ENCODE results near the gene SDR9C7.
"Not testable (repeated sequence)": the region's sequence is repeated elsewhere in the genome, so short reads cannot be mapped to it uniquely, and the experiment has no call there.

SDR9C7 gene

GRCh38 chr12:56933826-56934625, at the start of gene SDR9C7:
Gene SDR9C7, minus strand, starts transcription at chr12:56934408. Its CDS starts 147 bp downstream, at chr12:56934261.
- FAIRE-seq, result no peak

GRCh38 chr12:56983386-56983785, 49.2 kb upstream of the SDR9C7 start:
- no peak for FAIRE-seq

DNA sequence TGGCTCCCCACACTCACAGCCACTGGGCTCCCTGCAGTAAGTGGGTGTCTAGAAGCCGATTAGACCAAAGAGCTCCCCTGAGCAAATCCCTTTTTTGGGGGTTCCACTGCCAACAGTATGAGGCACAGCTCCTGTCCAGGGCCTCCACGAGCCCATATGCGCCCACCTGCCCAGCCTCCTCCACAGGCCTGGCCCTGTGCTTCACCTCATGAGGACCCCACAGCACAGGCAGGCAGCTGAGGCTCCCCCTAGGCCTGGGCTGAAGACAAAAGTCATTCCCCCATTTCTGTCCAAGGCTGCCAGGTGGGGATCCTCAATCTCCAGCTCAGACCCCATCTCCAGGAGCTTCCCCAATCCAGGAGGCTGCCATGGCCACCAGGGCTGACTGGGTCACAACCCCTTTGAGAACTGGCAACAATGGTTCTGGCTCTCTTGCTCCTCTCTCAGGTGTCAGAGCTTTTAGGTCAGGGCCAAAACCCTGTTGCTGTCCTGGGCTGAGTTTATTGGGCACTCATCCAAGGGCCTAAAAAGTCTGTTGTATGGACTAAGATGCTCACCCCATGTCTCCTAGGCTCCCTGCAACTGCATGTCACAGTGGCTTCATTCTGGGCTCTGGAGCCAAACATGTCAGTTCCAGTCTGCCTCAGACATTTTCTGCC, 48.5 kb upstream of the SDR9C7 start:
- FAIRE-seq, result not testable (repeated sequence)

- no peak for FAIRE-seq
Measured at GRCh38 chr12:56980941-56981530, 46.8 kb upstream of the SDR9C7 start.

- FAIRE-seq, result no peak
Measured at GRCh38 chr12:56980268-56980667, 46.1 kb upstream of the SDR9C7 start.

DNA sequence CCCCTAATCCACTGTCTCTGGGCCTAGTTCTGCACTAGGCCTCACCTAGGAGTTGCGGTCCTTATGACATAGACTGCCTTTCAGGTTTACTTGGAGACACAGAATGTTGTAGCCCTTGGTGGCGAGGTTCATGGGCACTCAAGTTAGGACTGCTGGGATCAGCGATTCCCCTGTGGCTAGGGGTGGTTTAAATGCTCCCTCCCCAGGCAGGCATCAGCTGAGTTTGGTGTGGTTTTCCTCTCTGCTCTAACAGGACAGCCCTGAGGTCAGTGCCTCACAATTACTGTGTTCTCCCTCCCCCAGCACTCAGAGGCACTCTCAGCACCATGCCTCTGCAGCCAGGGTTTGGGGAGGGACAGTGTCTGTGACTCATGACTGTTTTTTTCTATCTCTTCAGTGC, 45.4 kb upstream of the SDR9C7 start:
- no peak for FAIRE-seq

DNA sequence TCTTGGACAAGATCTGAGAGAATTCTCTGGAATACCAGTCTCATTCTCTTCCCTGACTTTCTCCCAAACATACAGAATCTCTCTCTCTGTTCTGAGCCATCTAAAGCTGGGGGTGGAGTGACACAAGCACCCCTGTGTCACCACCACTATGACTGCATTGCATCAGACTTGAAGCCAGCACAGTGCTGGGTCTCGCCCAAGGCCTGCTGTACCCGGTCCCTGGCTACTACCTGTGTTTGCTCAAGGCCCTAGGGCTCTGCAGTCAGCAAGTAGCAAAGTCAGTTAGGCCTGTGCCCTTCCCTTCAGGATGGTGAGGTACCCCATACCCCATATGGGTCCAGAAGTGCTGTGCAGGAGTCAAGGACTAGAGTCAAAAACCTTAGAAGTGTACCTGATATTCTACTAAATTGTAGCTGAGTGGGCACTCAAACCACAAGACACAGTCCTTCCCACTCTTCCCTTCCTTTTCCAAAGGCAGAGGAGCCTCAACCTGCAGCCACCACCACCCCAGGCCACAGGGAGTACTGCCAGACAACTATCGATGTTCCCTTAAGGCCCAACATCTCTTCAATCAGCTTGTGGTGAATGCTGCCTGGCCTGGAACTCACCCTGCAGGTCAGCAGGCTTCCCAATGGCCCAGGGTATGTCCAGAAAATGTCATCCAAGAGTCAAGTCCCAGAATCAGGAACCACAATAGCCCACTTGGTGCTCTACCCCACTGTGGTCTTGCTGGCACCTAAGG, 44.4 kb upstream of the SDR9C7 start:
- FAIRE-seq, result no peak

GRCh38 chr12:56977361-56977760, 43.2 kb upstream of the SDR9C7 start:
- FAIRE-seq, result not testable (repeated sequence)

- not testable (repeated sequence) for FAIRE-seq
Measured at GRCh38 chr12:56974224-56974623, 40.0 kb upstream of the SDR9C7 start.

- FAIRE-seq, result not testable (repeated sequence)
Measured at GRCh38 chr12:56968910-56969309, 34.7 kb upstream of the SDR9C7 start.

DNA sequence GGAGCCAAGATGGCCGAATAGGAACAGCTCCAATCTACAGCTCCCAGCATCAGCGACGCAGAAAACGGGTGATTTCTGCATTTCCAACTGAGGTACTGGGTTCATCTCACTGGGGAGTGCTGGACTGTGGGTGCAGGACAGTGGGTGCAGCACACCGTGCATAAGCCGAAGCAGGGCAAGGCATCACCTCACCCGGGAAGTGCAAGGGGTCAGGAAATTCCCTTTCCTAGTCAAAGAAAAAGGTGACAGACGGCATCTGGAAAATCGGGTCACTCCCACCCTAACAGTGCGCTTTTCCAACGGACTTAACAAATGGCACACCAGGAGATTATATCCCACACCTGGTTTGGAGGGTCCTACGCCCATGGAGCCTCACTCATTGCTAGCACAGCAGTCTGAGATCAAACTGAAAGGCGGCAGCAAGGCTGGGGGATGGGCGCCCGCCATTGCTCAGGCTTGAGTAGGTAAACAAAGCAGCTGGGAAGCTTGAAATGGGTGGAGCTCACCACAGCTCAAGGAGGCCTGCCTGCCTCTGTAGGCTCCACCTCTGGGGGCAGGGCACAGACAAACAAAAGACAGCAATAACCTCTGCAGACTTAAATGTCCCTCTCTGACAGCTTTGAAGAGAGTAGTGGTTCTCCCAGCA, 31.9 kb upstream of the SDR9C7 start:
- not testable (repeated sequence) for FAIRE-seq

DNA sequence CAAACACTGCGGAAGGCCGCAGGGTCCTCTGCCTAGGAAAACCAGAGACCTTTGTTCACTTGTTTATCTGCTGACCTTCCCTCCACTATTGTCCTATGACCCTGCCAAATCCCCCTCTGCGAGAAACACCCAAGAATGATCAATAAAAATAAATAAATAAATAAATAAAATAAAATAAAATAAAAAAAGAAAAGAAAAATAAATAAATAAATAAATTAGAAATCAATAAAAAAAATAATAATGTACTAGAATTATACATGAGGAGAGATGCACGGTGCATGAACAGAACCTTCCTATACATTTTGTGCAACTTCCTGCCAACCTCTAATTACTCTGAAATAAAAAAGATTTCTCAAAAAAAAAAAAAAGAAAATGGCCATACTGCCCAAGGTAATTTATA, 30.9 kb upstream of the SDR9C7 start:
- FAIRE-seq, result not testable (repeated sequence)

- not testable (repeated sequence) for FAIRE-seq
Measured at GRCh38 chr12:56963557-56963956, 29.3 kb upstream of the SDR9C7 start.

DNA sequence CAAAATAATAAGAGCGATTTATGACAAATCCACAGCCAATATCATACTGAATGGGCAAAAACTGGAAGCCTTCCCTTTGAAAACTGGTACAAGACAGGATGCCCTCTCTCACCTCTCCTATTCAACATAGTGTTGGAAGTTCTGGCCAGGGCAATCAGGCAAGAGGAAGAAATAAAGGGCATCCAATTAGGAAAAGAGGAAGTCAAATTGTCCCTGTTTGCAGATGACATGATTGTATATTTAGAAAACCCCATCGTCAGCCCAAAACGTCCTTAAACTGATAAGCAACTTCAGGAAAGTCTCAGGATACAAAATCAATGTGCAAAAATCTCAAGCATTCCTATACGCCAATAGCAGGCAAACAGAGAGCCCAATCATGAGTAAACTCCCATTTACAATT, 28.0 kb upstream of the SDR9C7 start:
- FAIRE-seq, result not testable (repeated sequence)

GRCh38 chr12:56958422-56958821, 24.2 kb upstream of the SDR9C7 start:
- no peak for FAIRE-seq

- no peak for FAIRE-seq
Measured at GRCh38 chr12:56957229-56958052, 23.2 kb upstream of the SDR9C7 start, which contains the start of gene RDH16. Gene RDH16, minus strand, starts transcription at chr12:56957608. Its CDS starts 146 bp downstream, at chr12:56957462.

GRCh38 chr12:56955631-56956256, 21.5 kb upstream of the SDR9C7 start:
- FAIRE-seq, result no peak

DNA sequence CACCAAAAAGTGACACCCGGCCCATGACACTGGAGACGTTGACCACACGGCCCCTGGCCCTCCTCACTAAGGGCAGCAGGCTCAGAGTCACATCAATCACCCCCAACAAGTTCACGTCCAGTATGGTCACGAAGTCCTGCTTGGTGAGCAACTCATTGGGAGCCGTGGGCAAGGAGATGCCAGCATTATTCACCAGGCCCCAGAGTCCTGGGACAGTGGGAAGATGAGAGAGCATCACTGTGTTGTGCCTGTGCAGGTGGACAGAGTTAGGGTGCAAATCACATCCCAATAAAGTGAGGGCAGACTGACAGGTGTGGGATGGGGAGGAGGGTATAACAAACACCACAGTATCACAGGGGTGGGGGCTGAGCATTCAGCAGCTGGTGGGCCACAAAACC, 20.7 kb upstream of the SDR9C7 start:
- no peak for FAIRE-seq

- no peak for FAIRE-seq
Measured at GRCh38 chr12:56954057-56954957, 20.1 kb upstream of the SDR9C7 start.

GRCh38 chr12:56953314-56953713, 19.1 kb upstream of the SDR9C7 start:
- FAIRE-seq, result no peak

Measured in G401.6 (cell line).